Common myeloid progenitor, CD34-positive (primary cell): ENCODE results near the gene BCR.

Experiments used
- CTCF ChIA-PET: fragments of 350-600 bp; sonication (Branson Sonifier 250); formaldehyde crosslinking; loops from one replicate; lab custom pipeline; 2021; ENCODE audit warnings: antibody characterized with exemption; lab: Charles Lee
- POLR2A ChIA-PET: fragments of 350-600 bp; sonication (Branson Sonifier 250); formaldehyde crosslinking; loops from one replicate; lab custom pipeline; 2021; ENCODE audit warnings: antibody characterized with exemption; lab: Charles Lee
- DNase-seq, 3 donors: peaks; one replicate each; pipeline versions ENCODE4 v3.0.0 to v3.0.0-alpha.2; 2013
- H3K27ac ChIP-seq, 2 experiments: 1 replicate in 1 of 2; 2 replicates in 1 of 2; pipeline ENCODE4 v1.7.0; 2013; ENCODE audit warnings: inconsistent platforms in 2 of 2, low read length in 2 of 2, mild to moderate bottlenecking in 2 of 2, low read depth in 1 of 2, moderate library complexity in 1 of 2; ENCODE audit not compliant: severe bottlenecking in 2 of 2, insufficient read depth in 1 of 2, poor library complexity in 1 of 2
- H3K27me3 ChIP-seq, 5 experiments: replicated peaks in 2 of 5; 1 replicate in 3 of 5; 2 replicates in 2 of 5; pipeline versions ENCODE4 v1.6.1 to v1.7.0; 2013; ENCODE audit warnings: low read length in 4 of 5, mild to moderate bottlenecking in 2 of 5, moderate library complexity in 2 of 5, inconsistent platforms in 1 of 5; ENCODE audit not compliant: insufficient read depth in 5 of 5, control insufficient read depth in 4 of 5
- H3K36me3 ChIP-seq, 4 experiments: 1 replicate in 2 of 4; 2 replicates in 2 of 4; pipeline versions ENCODE4 v1.6.1 to v1.7.0; 2013; ENCODE audit warnings: low read length in 3 of 4, control low read depth in 1 of 4, mild to moderate bottlenecking in 1 of 4; ENCODE audit not compliant: control insufficient read depth in 4 of 4, insufficient read depth in 4 of 4
- H3K4me1 ChIP-seq, 4 experiments: 1 replicate in 3 of 4; 2 replicates in 1 of 4; pipeline versions ENCODE4 v1.6.1 to v1.7.1; 2013; ENCODE audit warnings: low read length in 3 of 4, mild to moderate bottlenecking in 3 of 4, control low read depth in 1 of 4, inconsistent platforms in 1 of 4, moderate library complexity in 1 of 4; ENCODE audit not compliant: control insufficient read depth in 4 of 4, insufficient read depth in 4 of 4; ENCODE audit errors: control extremely low read depth in 1 of 4
- H3K4me3 ChIP-seq, 7 experiments: 1 replicate in 4 of 7; 2 replicates in 3 of 7; pipeline versions ENCODE4 v1.5.1 to v1.7.0; 2013; ENCODE audit warnings: mild to moderate bottlenecking in 7 of 7, low read length in 6 of 7, moderate library complexity in 6 of 7, inconsistent platforms in 2 of 7, low read depth in 2 of 7, control low read depth in 1 of 7; ENCODE audit not compliant: insufficient read depth in 4 of 7, control insufficient read depth in 1 of 7; ENCODE audit errors: extremely low read depth in 1 of 7
- H3K9me3 ChIP-seq, 5 experiments: 1 replicate in 4 of 5; 2 replicates in 1 of 5; pipeline versions ENCODE4 v1.6.1 to v1.7.1; 2013; ENCODE audit warnings: low read length in 4 of 5, mild to moderate bottlenecking in 2 of 5, inconsistent platforms in 1 of 5, low read depth in 1 of 5, moderate library complexity in 1 of 5; ENCODE audit not compliant: control insufficient read depth in 4 of 5, insufficient read depth in 2 of 5; ENCODE audit errors: control extremely low read depth in 1 of 5
- WGBS: methylation state at CpG from one replicate; pipeline ENCODE4 v1.1.5; 2013; ENCODE audit not compliant: insufficient coverage; 5-methylcytosine and 5-hydroxymethylcytosine counted together

Gene BCR

DNA sequence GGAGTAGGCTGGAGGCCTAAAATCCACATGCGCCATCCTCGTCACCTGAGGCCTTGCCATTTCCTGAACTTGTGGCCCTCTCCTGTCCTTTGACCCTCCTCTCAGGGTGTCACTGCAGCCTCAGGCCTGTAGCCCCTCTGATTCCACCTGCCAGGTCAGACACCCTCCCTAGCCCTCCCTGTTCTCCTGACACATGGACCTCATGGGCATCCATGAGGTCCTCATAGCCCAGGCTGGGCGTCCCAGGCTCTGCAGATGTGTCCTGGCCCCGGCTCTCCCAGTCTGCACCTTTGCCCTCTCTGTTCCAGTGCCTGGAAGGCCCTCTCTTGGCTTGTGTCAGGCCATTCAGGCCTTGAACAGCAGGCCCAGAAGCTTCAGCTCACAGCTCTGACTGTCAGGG, 19.3 kb upstream of the BCR start:
- Histone ChIP-seq H3K27me3 (no peaks in the 10 kb centered on the region), H3K4me3 (no peak overlapping the region), H3K36me3 (no peaks in the 10 kb centered on the region), H3K4me1 (no peaks in the 10 kb centered on the region), H3K27ac (no peak overlapping the region), H3K9me3 (peaks cover 0 to 2% (median 0%) of the 10 kb centered on the region in 5 experiments)
- POLR2A ChIA-PET, result no interaction called here
- WGBS, result 89% methylated on average over 4 of the region's 4 CpGs
- no peak for DNase-seq
- CTCF ChIA-PET, result no interaction called here

- Histone ChIP-seq H3K27ac (no peak overlapping the region), H3K36me3 (no peaks in the 10 kb centered on the region), H3K27me3 (no peaks in the 10 kb centered on the region), H3K9me3 (peaks cover 0 to 2% (median 0%) of the 10 kb centered on the region in 5 experiments), H3K4me3 (no peak overlapping the region), H3K4me1 (no peaks in the 10 kb centered on the region)
- 97% methylated on average over 11 of the region's 13 CpGs for WGBS
- no peak for DNase-seq
- CTCF ChIA-PET, result interaction anchor here (1.0 kb wide), 1 partner anchor 13 kb away, joined by 4 read pairs; no protein-coding TSS in a partner anchor
- POLR2A ChIA-PET, result no interaction called here
Observed at GRCh38 chr22:23161574-23161973, 18.7 kb upstream of the BCR start.

GRCh38 chr22:23163665-23164064, 16.6 kb upstream of the BCR start:
- H3K36me3 ChIP-seq, result no peaks in the 10 kb centered on the region
- H3K27me3 ChIP-seq, result no peaks in the 10 kb centered on the region
- ChIA-PET CTCF (interaction anchor here (1.0 to 1.6 kb wide), 6 partner anchors 9 to 279 kb away, joined by 3 to 6 read pairs (median 4); no protein-coding TSS in a partner anchor), POLR2A (interaction anchor here (0.5 kb wide), 1 partner anchor 20 kb away, joined by 4 read pairs; no protein-coding TSS in a partner anchor)
- no peak overlapping the region for H3K4me3 ChIP-seq
- no peak for DNase-seq
- no peak overlapping the region for H3K27ac ChIP-seq
- H3K9me3 ChIP-seq, result peaks cover 0 to 2% (median 0%) of the 10 kb centered on the region in 5 experiments
- 99% methylated on average over 8 of the region's 8 CpGs for WGBS
- H3K4me1 ChIP-seq, result no peaks in the 10 kb centered on the region

- no peak overlapping the region for H3K4me3 ChIP-seq
- H3K4me1 ChIP-seq, result no peaks in the 10 kb centered on the region
- no peak for DNase-seq
- no peaks in the 10 kb centered on the region for H3K27me3 ChIP-seq
- 100% methylated on average over 11 of the region's 11 CpGs for WGBS
- ChIA-PET CTCF (interaction anchor here (1.2 to 1.6 kb wide), 5 partner anchors 10 to 279 kb away, joined by 3 to 6 read pairs (median 3); no protein-coding TSS in a partner anchor), POLR2A (interaction anchor here (0.5 kb wide), 1 partner anchor 20 kb away, joined by 4 read pairs; no protein-coding TSS in a partner anchor)
- H3K9me3 ChIP-seq, result peaks cover 0 to 2% (median 0%) of the 10 kb centered on the region in 5 experiments
- H3K27ac ChIP-seq, result no peak overlapping the region
- H3K36me3 ChIP-seq, result no peaks in the 10 kb centered on the region
Observed at GRCh38 chr22:23164091-23164490, 16.2 kb upstream of the BCR start.

- no peak overlapping the region for H3K27ac ChIP-seq
- H3K36me3 ChIP-seq, result no peaks in the 10 kb centered on the region
- peaks cover 0 to 2% (median 0%) of the 10 kb centered on the region in 5 experiments for H3K9me3 ChIP-seq
- no peak overlapping the region for H3K4me3 ChIP-seq
- H3K4me1 ChIP-seq, result no peaks in the 10 kb centered on the region
- 96% methylated on average over 3 of the region's 6 CpGs for whole genome bisulfite sequencing
- CTCF ChIA-PET, result interaction anchor here (1.1 to 1.9 kb wide), 3 partner anchors 9 to 124 kb away, joined by 4 to 6 read pairs (median 5); no protein-coding TSS in a partner anchor
- no peaks in the 10 kb centered on the region for H3K27me3 ChIP-seq
- DNase-seq, result no peak
- POLR2A ChIA-PET, result interaction anchor here (0.8 kb wide), 1 partner anchor 10 kb away, joined by 4 read pairs; no protein-coding TSS in a partner anchor
Observed at GRCh38 chr22:23166042-23166831, 14.1 kb upstream of the BCR start.

GRCh38 chr22:23166841-23167616, 13.3 kb upstream of the BCR start:
- no peaks in the 10 kb centered on the region for H3K36me3 ChIP-seq
- H3K27ac ChIP-seq, result no peak overlapping the region
- H3K9me3 ChIP-seq, result peaks cover 0 to 2% (median 0%) of the 10 kb centered on the region in 5 experiments
- WGBS, result 96% methylated on average over 9 of the region's 10 CpGs
- CTCF ChIA-PET, result interaction anchor here (0.7 to 1.9 kb wide), 3 partner anchors 10 to 123 kb away, joined by 3 to 6 read pairs (median 5); no protein-coding TSS in a partner anchor
- H3K4me3 ChIP-seq, result no peak overlapping the region
- no peaks in the 10 kb centered on the region for H3K4me1 ChIP-seq
- POLR2A ChIA-PET, result no interaction called here
- DNase-seq, result no peak
- H3K27me3 ChIP-seq, result no peaks in the 10 kb centered on the region
